Stimulated activated CD8-positive, alpha-beta memory T cell treated with anti-CD3 and anti-CD28 coated beads, Interleukin-12 subunit alpha, Interleukin-12 subunit beta, amount 100 ng/mL, for 4 hours (primary cell): Measurements from ENCODE around the gene AFAP1L2.
"Not testable (repeated sequence)": the region's sequence is repeated elsewhere in the genome, so short reads cannot be mapped to it uniquely, and the experiment has no call there.

ENCODE experiments used
- DNase-seq: peaks from one replicate; pipeline ENCODE4 v3.0.0-alpha.2; 2020; ENCODE audit warnings: low read depth

The AFAP1L2 gene

DNA sequence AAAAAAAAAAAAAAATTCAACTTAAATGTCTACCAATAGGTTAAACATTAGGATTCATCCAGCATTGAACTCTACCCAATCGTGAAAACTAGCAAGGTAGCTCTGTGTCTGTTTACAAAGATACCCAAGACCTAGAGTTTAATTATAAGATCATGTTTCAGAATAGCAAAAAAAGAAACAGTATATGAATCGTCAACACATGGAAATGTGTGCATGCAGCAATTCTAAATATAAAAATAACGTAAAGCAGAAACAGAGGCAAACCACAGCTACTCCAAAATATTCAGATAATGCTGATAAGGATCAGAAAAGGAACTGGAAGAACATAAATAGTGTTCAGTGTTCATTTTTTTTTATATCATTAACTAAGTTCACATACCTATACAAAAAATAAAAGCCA is 68.7 kb downstream of the AFAP1L2 start:
- DNase-seq: no peak

DNA sequence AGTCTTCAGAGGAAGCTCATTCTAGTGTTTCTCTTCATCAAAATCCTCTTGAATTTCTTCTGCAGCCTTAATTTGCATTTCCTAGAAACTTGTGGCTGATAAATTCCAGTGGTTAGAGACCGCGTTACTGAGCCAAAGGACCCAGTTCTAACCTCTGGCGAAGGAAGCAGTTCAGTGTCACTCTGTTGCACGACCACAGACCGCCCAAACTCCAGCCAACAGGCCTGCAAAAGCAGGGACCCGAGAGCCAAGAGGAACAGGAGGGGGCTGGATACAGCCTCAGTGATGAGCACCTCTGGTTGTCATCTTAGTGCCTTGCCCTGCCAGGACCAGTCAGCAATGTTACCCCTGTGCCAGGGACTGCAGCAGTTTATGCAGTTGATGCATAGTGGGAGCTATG is 70.0 kb downstream of the AFAP1L2 start:
- no peak for DNase-seq

- DNase-seq: not testable (repeated sequence)
Observed at GRCh38 chr10:114333441-114333840, 70.9 kb downstream of the AFAP1L2 start.

DNA sequence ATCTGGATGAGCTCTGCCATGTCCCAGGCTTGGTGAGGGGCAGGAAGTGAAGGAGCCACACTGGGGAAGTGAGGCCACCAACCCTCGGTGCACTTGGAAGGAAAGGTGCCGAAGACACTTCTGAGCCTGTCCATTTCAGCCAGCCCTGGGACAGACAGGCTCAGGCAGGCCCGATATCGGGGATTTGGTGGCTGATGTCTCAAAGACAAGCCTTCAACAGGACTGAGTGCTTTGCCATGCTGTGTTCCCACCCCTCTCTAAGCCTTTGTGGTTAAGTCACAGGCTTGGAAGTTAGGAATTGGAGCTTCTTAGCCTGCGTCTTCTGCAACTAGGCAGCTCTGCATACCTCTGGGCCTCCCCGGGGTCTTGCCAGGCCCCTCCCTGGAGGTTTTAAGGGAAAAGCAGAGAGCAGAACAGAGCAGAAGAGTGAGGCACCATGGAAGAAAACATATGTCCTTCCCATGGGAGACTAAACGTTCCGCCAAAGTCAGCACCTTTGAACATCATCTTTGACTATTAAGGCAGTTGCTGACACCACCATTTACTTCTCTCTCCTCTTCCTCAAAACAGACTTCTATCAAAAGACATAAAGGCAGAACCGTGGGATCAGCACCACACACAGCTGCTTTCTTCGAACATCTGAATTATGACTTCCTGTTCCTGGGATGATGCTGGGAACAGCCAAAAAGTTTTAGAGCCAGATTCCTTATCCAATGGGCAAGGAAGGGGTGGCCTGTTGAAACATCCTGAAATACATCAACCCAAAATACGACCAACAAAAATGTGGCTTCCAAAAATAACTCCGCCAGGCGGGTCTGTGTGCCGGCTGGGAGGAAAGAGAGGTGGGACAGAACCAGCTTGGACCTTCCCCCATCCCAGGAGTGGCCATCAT is 71.8 kb downstream of the AFAP1L2 start:
- no peak for DNase-seq

GRCh38 chr10:114329634-114330365 is 74.5 kb downstream of the AFAP1L2 start:
- DNase-seq: no peak

DNA sequence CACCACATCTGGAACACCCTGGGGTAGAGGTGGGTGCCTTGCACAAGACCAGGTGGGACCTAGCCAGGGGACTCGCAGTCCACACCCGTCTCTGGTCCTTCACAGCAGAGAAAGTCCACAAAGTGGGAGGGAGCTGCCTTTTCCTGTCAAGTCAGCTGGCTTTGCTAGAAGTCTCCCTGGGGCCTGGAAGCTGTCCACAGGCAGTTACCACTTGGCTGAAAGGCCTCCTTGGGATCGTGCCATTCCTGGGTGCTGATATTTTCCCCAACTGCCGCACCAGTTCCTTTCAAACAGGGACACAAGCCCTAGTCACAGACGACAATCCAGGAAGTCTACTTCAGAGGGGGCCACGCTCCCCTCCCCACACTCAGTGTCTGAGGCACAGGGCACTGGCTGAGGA is 75.4 kb downstream of the AFAP1L2 start:
- no peak for DNase-seq

DNA sequence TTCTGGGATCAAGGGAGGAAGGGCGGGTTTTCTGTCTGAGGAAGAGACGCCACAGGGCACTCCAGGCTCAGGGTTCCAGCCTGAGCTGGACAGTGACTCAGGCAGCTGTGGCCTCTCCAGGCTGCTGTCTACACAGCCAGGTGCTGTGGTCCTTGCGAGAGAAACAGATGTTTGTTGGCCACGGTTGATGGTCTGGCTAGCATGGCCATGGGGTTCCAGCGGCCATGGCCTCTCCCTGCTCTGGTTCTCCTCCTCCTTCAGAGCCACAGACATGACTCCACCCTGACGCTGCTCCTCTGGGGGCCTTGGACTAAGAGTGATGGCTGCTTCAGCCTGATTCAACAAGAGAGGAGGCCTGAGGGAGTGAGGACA is 75.9 kb downstream of the AFAP1L2 start:
- DNase-seq: no peak

- no peak for DNase-seq
Observed at GRCh38 chr10:114327537-114328440, 76.5 kb downstream of the AFAP1L2 start.

- no peak for DNase-seq
Observed at GRCh38 chr10:114326795-114327194, 77.5 kb downstream of the AFAP1L2 start.

DNA sequence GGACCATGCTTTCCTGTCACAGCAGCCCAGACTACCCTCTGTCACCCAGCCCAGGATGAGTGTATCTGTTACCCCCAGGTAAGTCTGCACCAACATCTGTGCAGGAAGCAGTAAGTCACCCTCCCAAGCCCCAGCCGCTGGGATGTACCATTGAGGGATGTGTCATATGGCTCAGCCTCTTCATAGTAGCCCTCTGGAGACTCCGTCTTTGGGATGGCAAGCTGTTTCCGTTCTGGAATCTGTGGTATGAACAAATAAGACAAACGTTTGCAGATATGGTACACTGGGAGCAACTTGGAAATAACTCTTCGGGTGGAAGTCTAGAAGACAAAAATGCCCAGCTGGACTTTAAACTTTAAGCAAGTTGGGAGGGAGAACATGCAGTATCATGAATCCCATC is 81.3 kb downstream of the AFAP1L2 start:
- DNase-seq: no peak

GRCh38 chr10:114322344-114322743 is 82.0 kb downstream of the AFAP1L2 start:
- DNase-seq: no peak

DNA sequence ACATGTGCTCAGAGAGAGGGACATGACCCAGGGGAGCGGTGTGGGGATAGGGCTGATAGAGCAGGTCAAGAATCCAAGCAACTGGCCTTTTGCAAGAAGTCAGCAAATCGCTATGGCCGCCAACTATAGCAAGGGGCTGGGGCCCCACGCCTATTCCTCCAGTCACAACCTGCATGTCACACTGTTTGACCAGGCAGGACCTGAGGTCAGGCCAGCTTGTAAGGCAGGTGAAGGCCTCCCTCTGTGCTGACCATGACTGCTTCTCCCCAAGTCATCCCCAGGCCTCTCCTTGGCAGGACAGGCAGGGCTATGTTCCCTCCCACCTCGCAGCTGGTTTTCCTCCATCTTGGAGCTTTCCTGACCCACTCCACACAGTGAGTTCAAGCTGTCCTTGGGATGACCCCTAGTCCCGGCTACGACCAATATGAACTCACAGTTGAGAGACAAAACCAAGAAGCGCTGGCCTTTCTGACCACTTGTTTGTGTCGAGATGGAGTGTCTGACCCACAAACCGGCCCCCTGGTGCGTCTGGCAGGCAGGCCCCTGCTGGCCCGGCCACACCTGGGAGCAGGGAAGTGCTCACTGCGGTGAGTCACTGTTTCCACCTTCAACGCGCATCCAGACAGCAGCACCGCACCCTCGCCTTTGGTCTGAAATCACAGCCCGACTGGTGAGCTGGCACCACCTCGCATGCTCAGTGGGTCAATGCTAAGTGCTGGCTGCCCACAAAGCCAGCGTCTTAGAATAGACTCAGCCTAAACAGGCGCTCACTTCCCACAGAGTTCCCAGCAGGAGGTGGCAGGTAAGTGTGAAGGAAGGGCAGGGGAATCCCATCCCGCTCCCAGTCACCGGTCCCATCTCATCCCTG is 83.8 kb downstream of the AFAP1L2 start:
- no peak for DNase-seq

GRCh38 chr10:114319406-114320248 is 84.7 kb downstream of the AFAP1L2 start:
- no peak for DNase-seq

GRCh38 chr10:114316744-114317143 is 87.6 kb downstream of the AFAP1L2 start:
- DNase-seq: no peak

DNA sequence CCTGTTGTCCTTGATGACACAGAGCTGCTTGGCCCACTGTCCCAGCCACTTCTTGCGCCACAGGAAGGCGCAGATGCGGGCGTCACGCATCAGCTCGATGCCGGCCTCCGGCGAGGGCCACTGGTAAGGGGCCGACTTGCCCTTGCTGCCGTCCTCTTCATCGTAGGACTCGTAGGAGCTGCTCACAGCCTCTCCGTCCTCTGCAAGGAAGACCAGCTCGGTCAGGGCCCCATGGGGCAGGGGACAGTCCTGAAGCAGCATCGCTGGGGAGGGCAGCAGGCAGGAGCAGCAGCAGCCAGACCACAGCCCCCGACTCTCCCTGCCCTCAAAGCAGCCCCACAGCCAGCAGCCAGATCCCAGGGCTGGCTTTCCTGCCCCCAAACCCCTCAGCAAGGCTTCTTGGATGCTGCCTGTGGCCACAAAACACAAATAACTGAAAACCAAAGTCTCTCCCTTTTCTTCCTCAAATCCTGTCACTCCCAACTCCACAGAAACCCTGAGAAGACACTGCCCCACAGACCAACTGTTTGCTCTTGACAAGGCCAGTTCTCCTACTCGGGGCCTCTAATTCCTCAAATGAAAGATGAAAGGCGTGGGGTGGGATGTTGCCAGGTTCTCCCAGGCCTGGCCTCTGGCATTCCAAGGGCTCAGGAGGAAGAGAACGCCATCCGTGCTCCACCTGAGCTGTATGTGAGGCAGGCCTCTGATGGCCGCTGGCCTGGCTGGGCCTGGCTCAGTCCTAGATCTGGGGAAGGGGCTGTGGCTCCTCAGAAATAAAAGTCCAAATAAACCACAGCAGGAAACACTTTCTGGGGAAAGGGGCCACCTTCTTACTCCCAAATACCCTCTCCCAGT is 88.5 kb downstream of the AFAP1L2 start:
- no peak for DNase-seq

DNA sequence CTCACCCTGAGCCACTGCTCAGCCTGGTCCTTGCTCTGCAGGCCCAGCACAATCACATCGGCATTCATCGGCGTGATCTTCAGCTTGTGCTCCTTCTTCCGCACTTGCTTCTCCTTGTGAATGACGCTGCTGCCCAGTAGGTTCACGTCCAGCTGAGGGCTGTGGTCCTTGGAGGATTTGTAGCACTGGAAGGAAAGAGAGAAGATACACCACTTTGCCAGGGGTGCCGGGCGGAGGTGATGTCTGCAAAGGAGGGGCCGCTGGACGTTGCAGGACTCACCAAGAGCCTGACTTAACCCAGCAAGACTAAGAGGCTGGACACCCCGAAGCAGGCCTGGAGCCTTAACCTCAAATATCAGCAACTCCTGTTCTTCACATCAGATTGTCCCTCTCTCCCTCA is 90.4 kb downstream of the AFAP1L2 start:
- DNase-seq: no peak

GRCh38 chr10:114313139-114313538 is 91.2 kb downstream of the AFAP1L2 start:
- DNase-seq: no peak

- DNase-seq: no peak
Observed at GRCh38 chr10:114311496-114312209, 92.6 kb downstream of the AFAP1L2 start.

GRCh38 chr10:114311023-114311422 is 93.3 kb downstream of the AFAP1L2 start:
- no peak for DNase-seq
